Body of pancreas (tissue), 4 donors: ENCODE data around the gene ZBTB16. TPM values are rescaled to one million over a fixed set of nuclear protein-coding genes. Genes with fewer than 3 reads are reported as not detected.

ENCODE experiments used
- ATAC-seq: fragments of 150-250 bp; one replicate; pipeline ENCODE4 v1.9.1; 2016
- DNase-seq, 4 donors: peaks; one replicate each; pipeline ENCODE4 v3.0.0-alpha.2; 2019
- H3K27ac ChIP-seq, 4 donors: fragments of 200-600 bp; sonication (generic); 1 replicate in 3 of 4; 2 replicates in 1 of 4; pipeline versions ENCODE4 v1.5.1 to v1.6.1; 2016 to 2019; ENCODE audit warnings: mild to moderate bottlenecking in 1 of 4, mixed read lengths in 1 of 4, moderate library complexity in 1 of 4
- H3K27me3 ChIP-seq, 2 donors: fragments of 200-600 bp; sonication (generic); one replicate each; pipeline ENCODE4 v1.6.0; 2016; ENCODE audit warnings: mild to moderate bottlenecking in 1 of 2
- H3K36me3 ChIP-seq, 2 donors: fragments of 200-600 bp; sonication (generic); replicated peaks in 1 of 2; 2 replicates each; pipeline ENCODE4 v1.5.1; 2016; ENCODE audit warnings: low read depth in 2 of 2; ENCODE audit not compliant: insufficient read depth in 1 of 2
- H3K4me1 ChIP-seq: fragments of 200-600 bp; sonication (generic); one replicate; pipeline ENCODE4 v1.6.0; 2016
- H3K4me3 ChIP-seq, 2 donors: fragments of 200-600 bp; sonication (generic); 1 replicate in 1 of 2; 2 replicates in 1 of 2; pipeline ENCODE4 v1.5.1; 2016 to 2019
- H3K9me3 ChIP-seq, 3 donors: fragments of 200-600 bp; sonication (generic); 1 replicate in 2 of 3; 2 replicates in 1 of 3; pipeline ENCODE4 v1.5.1; 2016
- POLR2A ChIP-seq, 3 donors: fragments of 450-650 bp; IDR thresholded peaks; one replicate each; pipeline ENCODE4 v1.6.1; 2016; ENCODE audit warnings: antibody characterized with exemption in 3 of 3, mild to moderate bottlenecking in 2 of 3
- WGBS, 2 donors: methylation state at CpG; one replicate each; pipeline ENCODE4 v1.1.5; 2017; 5-methylcytosine and 5-hydroxymethylcytosine counted together
- intact Hi-C: fragments of 100-400 bp; cut with DNase I; formaldehyde crosslinking; loops from one replicate; pipeline ENCODE4 v1.15.1; 2023
- total RNA-seq, 2 donors: library from RNA; depleted of rRNA; stranded (reverse); fragments of >200 nt; gene quantifications; one replicate each; pipeline ENCODE4 v1.1.0, GENCODE V29; 2016
- TF ChIP-seq, protein P1 (sequence below), 7 experiments: fragments of 450-650 bp in 4 of 7; fragments of 200-600 bp in 3 of 7; sonication (generic) in 3 of 7; IDR thresholded peaks; one replicate each; pipeline ENCODE4 v1.5.1; 2016 to 2019; ENCODE audit warnings: antibody characterized with exemption in 7 of 7

ZBTB16 gene
- total RNA-seq, 2 donors from 2014 or later = 96.5 to 150 TPM

DNA sequence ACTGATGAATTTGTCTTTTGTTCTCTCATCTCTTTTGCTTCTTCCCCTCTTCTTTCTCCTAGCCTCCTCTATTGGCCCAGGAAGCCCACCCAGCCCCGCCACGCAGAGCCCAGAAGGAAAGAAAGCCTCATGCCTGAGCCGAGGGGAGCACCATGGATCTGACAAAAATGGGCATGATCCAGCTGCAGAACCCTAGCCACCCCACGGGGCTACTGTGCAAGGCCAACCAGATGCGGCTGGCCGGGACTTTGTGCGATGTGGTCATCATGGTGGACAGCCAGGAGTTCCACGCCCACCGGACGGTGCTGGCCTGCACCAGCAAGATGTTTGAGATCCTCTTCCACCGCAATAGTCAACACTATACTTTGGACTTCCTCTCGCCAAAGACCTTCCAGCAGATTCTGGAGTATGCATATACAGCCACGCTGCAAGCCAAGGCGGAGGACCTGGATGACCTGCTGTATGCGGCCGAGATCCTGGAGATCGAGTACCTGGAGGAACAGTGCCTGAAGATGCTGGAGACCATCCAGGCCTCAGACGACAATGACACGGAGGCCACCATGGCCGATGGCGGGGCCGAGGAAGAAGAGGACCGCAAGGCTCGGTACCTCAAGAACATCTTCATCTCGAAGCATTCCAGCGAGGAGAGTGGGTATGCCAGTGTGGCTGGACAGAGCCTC lies 3.8 kb downstream of the ZBTB16 start:
- intact Hi-C loops = loop anchor here (5.0 kb wide), 1 partner anchor 34 kb away; no protein-coding TSS in a partner anchor

DNA sequence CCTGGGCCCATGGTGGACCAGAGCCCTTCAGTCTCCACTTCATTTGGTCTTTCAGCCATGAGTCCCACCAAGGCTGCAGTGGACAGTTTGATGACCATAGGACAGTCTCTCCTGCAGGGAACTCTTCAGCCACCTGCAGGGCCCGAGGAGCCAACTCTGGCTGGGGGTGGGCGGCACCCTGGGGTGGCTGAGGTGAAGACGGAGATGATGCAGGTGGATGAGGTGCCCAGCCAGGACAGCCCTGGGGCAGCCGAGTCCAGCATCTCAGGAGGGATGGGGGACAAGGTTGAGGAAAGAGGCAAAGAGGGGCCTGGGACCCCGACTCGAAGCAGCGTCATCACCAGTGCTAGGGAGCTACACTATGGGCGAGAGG lies 4.3 kb downstream of the ZBTB16 start:
- Histone ChIP-seq H3K27me3 (no peaks in the 10 kb centered on the region), H3K4me3 (no peak overlapping the region), H3K36me3 (peaks cover 17 to 26% of the 10 kb centered on the region in 2 donors), H3K9me3 (no peaks in the 10 kb centered on the region), H3K4me1 (peaks cover 77% of the 10 kb centered on the region), H3K27ac (no peak overlapping the region)
- intact Hi-C loops = loop anchor here (5.0 kb wide), 1 partner anchor 33 kb away; no protein-coding TSS in a partner anchor
- TF ChIP-seq, protein P1, sequence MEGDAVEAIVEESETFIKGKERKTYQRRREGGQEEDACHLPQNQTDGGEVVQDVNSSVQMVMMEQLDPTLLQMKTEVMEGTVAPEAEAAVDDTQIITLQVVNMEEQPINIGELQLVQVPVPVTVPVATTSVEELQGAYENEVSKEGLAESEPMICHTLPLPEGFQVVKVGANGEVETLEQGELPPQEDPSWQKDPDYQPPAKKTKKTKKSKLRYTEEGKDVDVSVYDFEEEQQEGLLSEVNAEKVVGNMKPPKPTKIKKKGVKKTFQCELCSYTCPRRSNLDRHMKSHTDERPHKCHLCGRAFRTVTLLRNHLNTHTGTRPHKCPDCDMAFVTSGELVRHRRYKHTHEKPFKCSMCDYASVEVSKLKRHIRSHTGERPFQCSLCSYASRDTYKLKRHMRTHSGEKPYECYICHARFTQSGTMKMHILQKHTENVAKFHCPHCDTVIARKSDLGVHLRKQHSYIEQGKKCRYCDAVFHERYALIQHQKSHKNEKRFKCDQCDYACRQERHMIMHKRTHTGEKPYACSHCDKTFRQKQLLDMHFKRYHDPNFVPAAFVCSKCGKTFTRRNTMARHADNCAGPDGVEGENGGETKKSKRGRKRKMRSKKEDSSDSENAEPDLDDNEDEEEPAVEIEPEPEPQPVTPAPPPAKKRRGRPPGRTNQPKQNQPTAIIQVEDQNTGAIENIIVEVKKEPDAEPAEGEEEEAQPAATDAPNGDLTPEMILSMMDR (IDR thresholded peaks at IDR 0.05) = no peak
- TF ChIP-seq POLR2A (IDR thresholded peaks at IDR 0.05) = no peak
- ATAC-seq (no peak), DNase-seq (no peak)
- WGBS, 2 donors = 92 to 100% methylated on average over 6 to 8 of the region's 8 CpGs

More for the DNA sequence above, 3.8 kb downstream of the ZBTB16 start:
- DNase-seq (no peak), ATAC-seq (no peak)
- Histone ChIP-seq H3K36me3 (peaks cover 17 to 22% of the 10 kb centered on the region in 2 donors), H3K4me3 (no peak overlapping the region), H3K4me1 (peaks cover 77% of the 10 kb centered on the region), H3K9me3 (no peaks in the 10 kb centered on the region), H3K27ac (no peak overlapping the region), H3K27me3 (no peaks in the 10 kb centered on the region)
- TF ChIP-seq, protein P1 (IDR thresholded peaks at IDR 0.05) = no peak
- TF ChIP-seq POLR2A (IDR thresholded peaks at IDR 0.05) = no peak
- 90 to 94% methylated on average over 19 to 20 of the region's 26 CpGs for WGBS, 2 donors

DNA sequence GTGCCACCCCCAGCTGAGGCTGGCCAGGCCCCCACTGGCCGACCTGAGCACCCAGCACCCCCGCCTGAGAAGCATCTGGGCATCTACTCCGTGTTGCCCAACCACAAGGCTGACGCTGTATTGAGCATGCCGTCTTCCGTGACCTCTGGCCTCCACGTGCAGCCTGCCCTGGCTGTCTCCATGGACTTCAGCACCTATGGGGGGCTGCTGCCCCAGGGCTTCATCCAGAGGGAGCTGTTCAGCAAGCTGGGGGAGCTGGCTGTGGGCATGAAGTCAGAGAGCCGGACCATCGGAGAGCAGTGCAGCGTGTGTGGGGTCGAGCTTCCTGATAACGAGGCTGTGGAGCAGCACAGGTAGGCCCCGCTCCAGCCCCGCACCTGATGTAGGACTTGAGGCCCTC lies 4.7 kb downstream of the ZBTB16 start:
- no peak for ATAC-seq
- 87 to 92% methylated on average over 9 to 12 of the region's 14 CpGs for WGBS, 2 donors
- intact Hi-C loops = loop anchor here (5.0 kb wide), 1 partner anchor 33 kb away; no protein-coding TSS in a partner anchor
- H3K27ac ChIP-seq = no peak overlapping the region
- no peak overlapping the region for H3K4me3 ChIP-seq
- no peaks in the 10 kb centered on the region for H3K9me3 ChIP-seq
- DNase-seq = no peak
- TF ChIP-seq, protein P1 (IDR thresholded peaks at IDR 0.05) = no peak
- H3K36me3 ChIP-seq = peaks cover 17 to 26% of the 10 kb centered on the region in 2 donors
- H3K27me3 ChIP-seq = no peaks in the 10 kb centered on the region
- peaks cover 77% of the 10 kb centered on the region for H3K4me1 ChIP-seq

DNA sequence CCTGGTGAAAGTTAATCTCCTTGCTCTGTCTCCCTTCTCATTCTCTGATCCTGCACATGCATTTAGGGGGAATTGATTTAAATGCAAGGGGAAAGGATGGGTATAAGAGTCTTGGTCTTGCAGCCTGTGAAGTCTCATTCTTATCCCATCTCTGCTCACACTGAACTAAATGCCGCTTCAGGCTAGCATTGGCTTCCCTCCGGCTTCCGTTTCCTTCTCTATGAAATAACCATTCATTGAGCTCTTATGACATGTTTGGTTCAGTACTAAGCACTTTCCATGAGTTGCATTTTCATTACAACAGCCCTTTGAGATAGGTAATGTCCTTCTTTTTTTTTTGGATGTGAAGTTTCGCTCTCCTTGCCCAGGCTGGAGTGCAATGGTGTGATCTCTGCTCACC lies 5.6 kb downstream of the ZBTB16 start:
- Histone ChIP-seq H3K9me3 (no peaks in the 10 kb centered on the region), H3K36me3 (peaks cover 17 to 26% of the 10 kb centered on the region in 2 donors), H3K4me1 (peaks cover 83% of the 10 kb centered on the region), H3K27ac (no peak overlapping the region), H3K27me3 (no peaks in the 10 kb centered on the region), H3K4me3 (no peak overlapping the region)
- TF ChIP-seq, protein P1 (IDR thresholded peaks at IDR 0.05) = no peak
- no peak for TF ChIP-seq POLR2A (IDR thresholded peaks at IDR 0.05)
- no peak for DNase-seq
- intact Hi-C loops = no loop called here
- ATAC-seq = no peak
- WGBS, 2 donors = 85 to 97% methylated on average over 4 of the region's 4 CpGs
